Fibroblast of villous mesenchyme (primary cell): Measurements from ENCODE around the gene FAM120AOS. TPM values are rescaled to one million over a fixed set of nuclear protein-coding genes. Genes with fewer than 3 reads are reported as not detected.
"Not testable (repeated sequence)": the region's sequence is repeated elsewhere in the genome, so short reads cannot be mapped to it uniquely, and the experiment has no call there.

Source experiments
- DNase-seq: peaks from one replicate; pipeline ENCODE4 v3.0.0-alpha.2; 2010; ENCODE audit warnings: low read depth
- H3K4me3 ChIP-seq: 2 replicates; pipeline ENCODE4 v1.5.1; 2011; ENCODE audit warnings: low read depth, mild to moderate bottlenecking, low read length
- CTCF ChIP-seq: IDR thresholded peaks from 2 replicates; pipeline ENCODE4 v1.5.1; 2012; ENCODE audit warnings: low read depth, mild to moderate bottlenecking, low read length; ENCODE audit not compliant: insufficient read depth
- total RNA-seq: library from RNA; depleted of rRNA; stranded (reverse); fragments of >200 nt; gene quantifications from 2 replicates; pipeline ENCODE4 v1.2.3, GENCODE V29; 2012

The FAM120AOS gene
- total RNA-seq, 1 donor = 43.6 TPM

GRCh38 chr9:93451849-93452709 is 1.3 kb downstream of the FAM120AOS start:
- peak overlapping the region; percentile 84 for H3K4me3 ChIP-seq
- TF ChIP-seq CTCF = no peak
- peak; percentile 52 for DNase-seq

- H3K4me3 ChIP-seq = peak within 1 kb of the TSS; percentile 84
- TF ChIP-seq CTCF = no peak
- DNase-seq = peak; percentile 80
Measured at GRCh38 chr9:93450945-93451815, 2.2 kb downstream of the FAM120AOS start, which contains the start of gene FAM120A. Gene FAM120A, plus strand, starts transcription at chr9:93451685. Its CDS starts 231 bp downstream, at chr9:93451916.

GRCh38 chr9:93447655-93448054 is 5.7 kb downstream of the FAM120AOS start:
- no peak for TF ChIP-seq CTCF
- DNase-seq = no peak
- H3K4me3 ChIP-seq = no peak overlapping the region

GRCh38 chr9:93446073-93446472 is 7.3 kb downstream of the FAM120AOS start:
- DNase-seq = no peak
- H3K4me3 ChIP-seq = no peak overlapping the region
- no peak for TF ChIP-seq CTCF

GRCh38 chr9:93440896-93441580 is 12.3 kb downstream of the FAM120AOS start:
- no peak overlapping the region for H3K4me3 ChIP-seq
- no peak for TF ChIP-seq CTCF

GRCh38 chr9:93439301-93439700 is 14.1 kb downstream of the FAM120AOS start:
- not testable (repeated sequence) for DNase-seq, H3K4me3 ChIP-seq

More at GRCh38 chr9:93440896-93441580, 12.3 kb downstream of the FAM120AOS start:
- no peak for DNase-seq
